PFSK-1 (cell line): Measurements from ENCODE around the gene RNF8.

ENCODE experiments used
- FOXP2 ChIP-seq: optimal IDR thresholded peaks from 2 replicates; pipeline ENCODE3; 2011; ENCODE audit warnings: borderline replicate concordance, control low read depth, inconsistent platforms; ENCODE audit not compliant: insufficient read depth; ENCODE audit errors: extremely low read length, extremely low read depth
- POLR2AphosphoS5 ChIP-seq: IDR thresholded peaks from 2 replicates; pipeline ENCODE4 v1.6.1; 2012; ENCODE audit warnings: low read depth, mild to moderate bottlenecking, control low read depth, low read length, moderate library complexity
- SIN3A ChIP-seq: IDR thresholded peaks from 2 replicates; pipeline ENCODE4 v1.6.1; 2012; ENCODE audit warnings: mild to moderate bottlenecking, low read length, moderate library complexity, borderline replicate concordance; ENCODE audit not compliant: insufficient read depth
- TAF1 ChIP-seq: IDR thresholded peaks from 2 replicates; pipeline ENCODE4 v1.6.1; 2012; ENCODE audit warnings: low read length, control low read depth, borderline replicate concordance; ENCODE audit not compliant: insufficient read depth
- TF ChIP-seq, protein P1 (sequence below), 2 experiments: IDR thresholded peaks; 2 replicates each; pipeline versions ENCODE4 v1.6.1 to v1.8.0; 2011 to 2012; ENCODE audit warnings: low read depth in 2 of 2, low read length in 2 of 2, control low read depth in 1 of 2, inconsistent platforms in 1 of 2, mild to moderate bottlenecking in 1 of 2, moderate library complexity in 1 of 2; ENCODE audit not compliant: insufficient read depth in 1 of 2

Gene RNF8

DNA sequence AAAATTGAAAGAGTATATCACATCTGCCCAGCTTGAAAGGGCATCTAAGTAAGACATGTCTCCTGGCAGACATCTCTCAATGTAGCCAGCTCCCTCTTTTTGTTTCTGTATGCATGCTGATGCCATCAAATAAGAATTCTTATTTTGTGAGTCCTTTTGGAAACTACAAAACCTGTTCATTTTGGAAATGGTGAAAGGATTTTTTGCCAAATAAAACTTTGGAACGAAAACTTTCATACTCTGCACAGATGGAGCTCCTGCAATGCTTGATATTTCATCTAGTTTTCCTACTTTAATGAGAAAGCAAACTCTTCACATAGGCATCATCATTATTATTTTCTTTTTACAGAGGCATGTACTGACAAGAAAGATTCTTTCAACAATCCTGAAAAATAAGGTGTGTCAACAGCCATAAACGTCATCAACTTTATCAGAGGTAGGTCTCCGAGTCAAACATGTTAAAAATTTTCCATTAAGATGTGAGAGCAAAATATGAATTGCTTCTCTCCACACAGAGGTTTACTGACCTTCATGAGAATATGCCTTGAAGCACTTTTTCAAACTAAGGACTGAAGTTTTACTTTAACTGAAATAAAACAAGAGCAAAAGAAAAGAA is 53.1 kb downstream of the RNF8 start:
- TF ChIP-seq, protein P1, sequence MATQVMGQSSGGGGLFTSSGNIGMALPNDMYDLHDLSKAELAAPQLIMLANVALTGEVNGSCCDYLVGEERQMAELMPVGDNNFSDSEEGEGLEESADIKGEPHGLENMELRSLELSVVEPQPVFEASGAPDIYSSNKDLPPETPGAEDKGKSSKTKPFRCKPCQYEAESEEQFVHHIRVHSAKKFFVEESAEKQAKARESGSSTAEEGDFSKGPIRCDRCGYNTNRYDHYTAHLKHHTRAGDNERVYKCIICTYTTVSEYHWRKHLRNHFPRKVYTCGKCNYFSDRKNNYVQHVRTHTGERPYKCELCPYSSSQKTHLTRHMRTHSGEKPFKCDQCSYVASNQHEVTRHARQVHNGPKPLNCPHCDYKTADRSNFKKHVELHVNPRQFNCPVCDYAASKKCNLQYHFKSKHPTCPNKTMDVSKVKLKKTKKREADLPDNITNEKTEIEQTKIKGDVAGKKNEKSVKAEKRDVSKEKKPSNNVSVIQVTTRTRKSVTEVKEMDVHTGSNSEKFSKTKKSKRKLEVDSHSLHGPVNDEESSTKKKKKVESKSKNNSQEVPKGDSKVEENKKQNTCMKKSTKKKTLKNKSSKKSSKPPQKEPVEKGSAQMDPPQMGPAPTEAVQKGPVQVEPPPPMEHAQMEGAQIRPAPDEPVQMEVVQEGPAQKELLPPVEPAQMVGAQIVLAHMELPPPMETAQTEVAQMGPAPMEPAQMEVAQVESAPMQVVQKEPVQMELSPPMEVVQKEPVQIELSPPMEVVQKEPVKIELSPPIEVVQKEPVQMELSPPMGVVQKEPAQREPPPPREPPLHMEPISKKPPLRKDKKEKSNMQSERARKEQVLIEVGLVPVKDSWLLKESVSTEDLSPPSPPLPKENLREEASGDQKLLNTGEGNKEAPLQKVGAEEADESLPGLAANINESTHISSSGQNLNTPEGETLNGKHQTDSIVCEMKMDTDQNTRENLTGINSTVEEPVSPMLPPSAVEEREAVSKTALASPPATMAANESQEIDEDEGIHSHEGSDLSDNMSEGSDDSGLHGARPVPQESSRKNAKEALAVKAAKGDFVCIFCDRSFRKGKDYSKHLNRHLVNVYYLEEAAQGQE (IDR thresholded peaks at IDR 0.05; ENCODE audit: insufficient read depth in 1 of 2, low read depth in 2 of 2, low read length in 2 of 2) = no peak
- TF ChIP-seq POLR2AphosphoS5 = no peak
- no peak for TF ChIP-seq FOXP2
- TF ChIP-seq SIN3A = no peak
- TF ChIP-seq TAF1 = no peak

DNA sequence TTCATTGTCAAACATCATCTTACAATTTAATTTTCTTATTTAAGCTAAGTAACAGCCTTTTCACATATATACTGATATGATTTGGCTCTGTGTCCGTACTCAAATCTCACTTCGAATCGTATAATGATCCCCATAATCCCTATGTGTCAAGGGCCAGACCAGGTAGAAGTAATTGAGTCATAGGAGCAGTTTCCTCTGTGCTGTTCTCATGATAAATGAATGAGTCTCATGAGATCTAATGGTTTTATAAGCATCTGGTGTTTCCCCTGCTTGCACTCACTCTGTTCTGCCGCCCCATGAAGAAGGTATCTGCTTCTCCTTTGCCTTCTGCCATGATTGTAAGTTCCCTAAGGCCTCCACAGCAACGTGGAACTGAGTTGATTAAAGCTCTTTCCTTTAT is 54.2 kb downstream of the RNF8 start:
- TF ChIP-seq FOXP2 (no peak), SIN3A (no peak), POLR2AphosphoS5 (no peak), TAF1 (no peak)
- TF ChIP-seq, protein P1 (IDR thresholded peaks at IDR 0.05; ENCODE audit: insufficient read depth in 1 of 2, low read depth in 2 of 2, low read length in 2 of 2) = no peak

DNA sequence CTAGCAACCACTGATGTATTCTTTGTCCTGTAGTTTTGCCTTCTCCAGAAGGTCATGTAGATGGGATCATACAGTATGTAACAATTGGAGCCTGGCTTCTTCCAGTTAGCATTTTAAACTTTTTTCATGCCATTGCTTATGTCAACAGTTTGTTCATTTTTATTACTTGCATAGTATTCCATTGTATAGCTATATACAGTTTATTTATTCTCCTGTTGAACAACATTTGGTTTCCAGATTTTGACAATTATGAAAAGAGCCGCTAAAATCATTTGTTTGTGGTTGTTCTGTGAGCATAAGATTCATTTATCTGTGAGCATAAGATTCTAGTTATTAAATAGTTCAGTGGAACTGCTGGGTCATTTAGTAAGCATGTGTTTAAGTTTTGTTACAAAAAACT is 55.7 kb downstream of the RNF8 start:
- TF ChIP-seq TAF1 = no peak
- TF ChIP-seq, protein P1 (IDR thresholded peaks at IDR 0.05; ENCODE audit: insufficient read depth in 1 of 2, low read depth in 2 of 2, low read length in 2 of 2) = no peak

DNA sequence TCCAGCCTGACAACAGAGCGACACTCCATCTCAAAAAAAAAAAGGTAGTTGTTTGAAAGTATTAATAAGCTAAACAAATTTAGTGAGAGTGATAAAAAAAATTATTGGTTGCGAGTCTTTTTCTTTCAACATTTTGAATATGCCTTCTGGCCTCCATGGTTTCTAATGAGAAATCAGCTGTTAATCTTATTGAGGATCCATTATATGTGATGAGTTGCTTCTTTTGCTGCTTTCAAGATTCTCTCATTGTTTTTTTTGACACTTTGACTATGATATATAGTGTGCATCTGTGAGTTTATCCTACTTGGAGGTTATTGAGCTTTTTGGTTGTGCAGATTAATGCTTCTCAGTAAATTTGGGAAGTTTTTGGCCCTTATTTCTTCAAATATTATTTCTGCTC is 63.6 kb downstream of the RNF8 start:
- TF ChIP-seq, protein P1 (IDR thresholded peaks at IDR 0.05; ENCODE audit: insufficient read depth in 1 of 2, low read depth in 2 of 2, low read length in 2 of 2) = no peak
- no peak for TF ChIP-seq FOXP2
- TF ChIP-seq SIN3A = no peak
- no peak for TF ChIP-seq POLR2AphosphoS5
- TF ChIP-seq TAF1 = no peak

DNA sequence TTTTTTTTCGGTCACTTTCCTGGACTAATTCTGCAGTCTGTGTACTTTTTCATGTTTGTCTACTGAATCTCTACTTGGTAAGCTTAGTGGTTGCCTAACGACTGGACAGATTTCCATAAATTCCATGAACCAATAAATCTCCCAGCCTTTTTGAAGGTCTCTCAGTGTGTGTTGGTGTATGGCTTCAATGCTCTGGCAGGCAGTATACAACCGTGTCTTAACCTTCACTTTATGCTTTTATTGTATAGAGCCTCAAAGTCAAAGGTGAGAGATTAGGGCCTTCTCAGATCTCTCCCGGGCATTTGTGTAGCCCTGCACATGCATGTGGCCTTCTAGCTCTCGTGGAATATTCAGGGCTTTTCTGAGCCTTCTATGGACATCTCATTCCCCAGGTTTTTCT is 64.9 kb downstream of the RNF8 start:
- TF ChIP-seq, protein P1 (IDR thresholded peaks at IDR 0.05; ENCODE audit: insufficient read depth in 1 of 2, low read depth in 2 of 2, low read length in 2 of 2) = no peak
- TF ChIP-seq TAF1 (no peak), POLR2AphosphoS5 (no peak), FOXP2 (no peak), SIN3A (no peak)
